WTC11 (cell line): ENCODE measurements around the gene SDHA.

ENCODE experiments used
- ATF2 ChIP-seq: sonication (generic); formaldehyde crosslinking; IDR thresholded peaks from 2 replicates; pipeline ENCODE4 v1.8.1; 2022; ENCODE audit warnings: low read depth, missing genetic modification reagents, borderline replicate concordance
- CTCF ChIP-seq: fragments of 200-600 bp; IDR thresholded peaks from 2 replicates; pipeline ENCODE4 v1.8.0; 2022; ENCODE audit warnings: antibody characterized with exemption
- FOXJ3 ChIP-seq: sonication (generic); formaldehyde crosslinking; IDR thresholded peaks from 2 replicates; pipeline ENCODE4 v1.9.0; 2021; ENCODE audit warnings: missing genetic modification reagents, mild to moderate bottlenecking, borderline replicate concordance
- FOXK1 ChIP-seq: sonication (generic); formaldehyde crosslinking; IDR thresholded peaks from 2 replicates; pipeline ENCODE4 v1.8.0; 2022; ENCODE audit warnings: mild to moderate bottlenecking, moderate library complexity, missing genetic modification reagents
- JUN ChIP-seq: sonication (generic); formaldehyde crosslinking; IDR thresholded peaks from 2 replicates; pipeline ENCODE4 v1.8.0; 2023; ENCODE audit warnings: mild to moderate bottlenecking, missing genetic modification reagents
- PRRX2 ChIP-seq: fragments of 250-450 bp; sonication (Bioruptor Pico); IDR thresholded peaks from 2 replicates; pipeline ENCODE4 v1.8.0; 2021; ENCODE audit warnings: mild to moderate bottlenecking
- SMAD3 ChIP-seq: sonication (generic); formaldehyde crosslinking; IDR thresholded peaks from 2 replicates; pipeline ENCODE4 v1.8.0; 2022; ENCODE audit warnings: missing genetic modification reagents, mild to moderate bottlenecking, borderline replicate concordance
- SP1 ChIP-seq: sonication (generic); formaldehyde crosslinking; conservative IDR thresholded peaks from 2 replicates; pipeline ENCODE4 v1.8.1; 2022; ENCODE audit warnings: missing genetic modification reagents
- TEAD1 ChIP-seq: sonication (generic); formaldehyde crosslinking; IDR thresholded peaks from 2 replicates; pipeline ENCODE4 v1.8.0; 2022; ENCODE audit warnings: mild to moderate bottlenecking, missing genetic modification reagents
- TF ChIP-seq, protein P1 (sequence below): sonication (generic); formaldehyde crosslinking; IDR thresholded peaks from 2 replicates; pipeline ENCODE4 v1.8.0; 2022; ENCODE audit warnings: mild to moderate bottlenecking, missing genetic modification reagents
- TF ChIP-seq, protein P2 (sequence below): sonication (generic); formaldehyde crosslinking; IDR thresholded peaks from 2 replicates; pipeline ENCODE4 v1.8.1; 2022; ENCODE audit warnings: mild to moderate bottlenecking, moderate library complexity, missing genetic modification reagents

DNA sequence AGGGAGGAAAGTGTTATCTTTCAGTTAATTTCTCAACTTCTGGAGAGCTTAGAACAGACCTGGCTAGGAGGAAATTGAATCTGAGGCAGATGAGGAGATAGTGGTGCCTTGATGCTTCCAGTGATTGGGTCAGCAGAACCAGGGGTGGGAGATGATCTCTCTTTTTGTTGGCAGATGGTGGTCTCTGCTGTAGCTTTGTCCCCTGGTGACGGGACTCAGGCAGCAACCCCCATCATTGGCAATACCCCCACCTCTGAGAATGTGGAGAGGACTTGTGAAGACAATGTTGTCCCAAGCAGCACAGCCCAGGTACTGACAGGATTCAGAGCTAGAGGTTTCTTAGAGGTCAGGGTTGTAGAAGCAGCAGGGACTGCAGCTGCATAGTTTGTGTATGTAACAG is 49.6 kb downstream of the SDHA start:
- TF ChIP-seq SP1, result no peak
- TF ChIP-seq CTCF, result no peak
- TF ChIP-seq, protein P1, sequence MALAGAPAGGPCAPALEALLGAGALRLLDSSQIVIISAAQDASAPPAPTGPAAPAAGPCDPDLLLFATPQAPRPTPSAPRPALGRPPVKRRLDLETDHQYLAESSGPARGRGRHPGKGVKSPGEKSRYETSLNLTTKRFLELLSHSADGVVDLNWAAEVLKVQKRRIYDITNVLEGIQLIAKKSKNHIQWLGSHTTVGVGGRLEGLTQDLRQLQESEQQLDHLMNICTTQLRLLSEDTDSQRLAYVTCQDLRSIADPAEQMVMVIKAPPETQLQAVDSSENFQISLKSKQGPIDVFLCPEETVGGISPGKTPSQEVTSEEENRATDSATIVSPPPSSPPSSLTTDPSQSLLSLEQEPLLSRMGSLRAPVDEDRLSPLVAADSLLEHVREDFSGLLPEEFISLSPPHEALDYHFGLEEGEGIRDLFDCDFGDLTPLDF, result no peak
- no peak for TF ChIP-seq ATF2 (CRISPR knock-in tag)
- TF ChIP-seq JUN (CRISPR knock-in tag), result no peak
- TF ChIP-seq, protein P2, sequence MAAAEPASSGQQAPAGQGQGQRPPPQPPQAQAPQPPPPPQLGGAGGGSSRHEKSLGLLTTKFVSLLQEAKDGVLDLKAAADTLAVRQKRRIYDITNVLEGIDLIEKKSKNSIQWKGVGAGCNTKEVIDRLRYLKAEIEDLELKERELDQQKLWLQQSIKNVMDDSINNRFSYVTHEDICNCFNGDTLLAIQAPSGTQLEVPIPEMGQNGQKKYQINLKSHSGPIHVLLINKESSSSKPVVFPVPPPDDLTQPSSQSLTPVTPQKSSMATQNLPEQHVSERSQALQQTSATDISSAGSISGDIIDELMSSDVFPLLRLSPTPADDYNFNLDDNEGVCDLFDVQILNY (CRISPR knock-in tag), result no peak
- TF ChIP-seq FOXK1 (CRISPR knock-in tag), result no peak
- no peak for TF ChIP-seq TEAD1
- TF ChIP-seq SMAD3, result no peak
- TF ChIP-seq PRRX2 (CRISPR knock-in tag), result no peak
- TF ChIP-seq FOXJ3 (CRISPR knock-in tag), result no peak
